ENCODE data around the gene ARHGEF1.
"Not testable (repeated sequence)": the region's sequence is repeated elsewhere in the genome, so short reads cannot be mapped to it uniquely, and the experiment has no call there.

The ARHGEF1 gene

GRCh38 chr19:41913538-41914423 lies 30.8 kb downstream of the ARHGEF1 start:
- no peak overlapping the region for H3K27ac ChIP-seq (ENCODE audit: low read length)
- TF ChIP-seq CTCF (IDR thresholded peaks at IDR 0.05; ENCODE audit: low read depth, low read length) (no peak), EZH2phosphoT487 (IDR thresholded peaks at IDR 0.05; ENCODE audit: low read depth) (no peak)
- H3K9ac ChIP-seq (ENCODE audit: low read length) = no peak overlapping the region
- no peaks in the 10 kb centered on the region for H3K4me1 ChIP-seq (ENCODE audit: low read length)
- no peaks in the 10 kb centered on the region for H3K27me3 ChIP-seq (ENCODE audit: low read depth, low read length)
- H3K36me3 ChIP-seq (replicated peaks; ENCODE audit: low read depth, low read length) = no peaks in the 10 kb centered on the region
- H2AFZ ChIP-seq (ENCODE audit: low read depth, low read length) = no peak overlapping the region
- no peak overlapping the region for H3K4me3 ChIP-seq (ENCODE audit: low read length)
- H3K79me2 ChIP-seq (ENCODE audit: low read length) = no peaks in the 10 kb centered on the region
- no peaks in the 10 kb centered on the region for H4K20me1 ChIP-seq (ENCODE audit: insufficient read depth, low read length)
- no peaks in the 10 kb centered on the region for H3K9me3 ChIP-seq (ENCODE audit: insufficient read depth, low read length)
- no peak overlapping the region for H3K4me2 ChIP-seq (ENCODE audit: low read length)

GRCh38 chr19:41914424-41914834 lies 31.4 kb downstream of the ARHGEF1 start:
- not testable (repeated sequence) for H4K20me1 ChIP-seq (ENCODE audit: insufficient read depth, low read length); H3K27ac ChIP-seq (ENCODE audit: low read length); H2AFZ ChIP-seq (ENCODE audit: low read depth, low read length); H3K4me2 ChIP-seq (ENCODE audit: low read length); H3K79me2 ChIP-seq (ENCODE audit: low read length); H3K4me1 ChIP-seq (ENCODE audit: low read length); H3K9me3 ChIP-seq (ENCODE audit: insufficient read depth, low read length); H3K27me3 ChIP-seq (ENCODE audit: low read depth, low read length); H3K9ac ChIP-seq (ENCODE audit: low read length); H3K4me3 ChIP-seq (ENCODE audit: low read length); H3K36me3 ChIP-seq (replicated peaks; ENCODE audit: low read depth, low read length)

- H3K9me3 ChIP-seq (ENCODE audit: insufficient read depth, low read length) = no peaks in the 10 kb centered on the region
- no peak overlapping the region for H3K4me2 ChIP-seq (ENCODE audit: low read length)
- no peaks in the 10 kb centered on the region for H3K27me3 ChIP-seq (ENCODE audit: low read depth, low read length)
- H3K9ac ChIP-seq (ENCODE audit: low read length) = no peak overlapping the region
- H4K20me1 ChIP-seq (ENCODE audit: insufficient read depth, low read length) = no peaks in the 10 kb centered on the region
- H3K79me2 ChIP-seq (ENCODE audit: low read length) = no peaks in the 10 kb centered on the region
- no peak overlapping the region for H2AFZ ChIP-seq (ENCODE audit: low read depth, low read length)
- TF ChIP-seq EZH2phosphoT487 (IDR thresholded peaks at IDR 0.05; ENCODE audit: low read depth) (no peak), CTCF (IDR thresholded peaks at IDR 0.05; ENCODE audit: low read depth, low read length) (no peak)
- no peaks in the 10 kb centered on the region for H3K4me1 ChIP-seq (ENCODE audit: low read length)
- no peak overlapping the region for H3K27ac ChIP-seq (ENCODE audit: low read length)
- no peak overlapping the region for H3K4me3 ChIP-seq (ENCODE audit: low read length)
- no peaks in the 10 kb centered on the region for H3K36me3 ChIP-seq (replicated peaks; ENCODE audit: low read depth, low read length)
Measured at GRCh38 chr19:41915021-41915775, 32.2 kb downstream of the ARHGEF1 start.

- TF ChIP-seq CTCF (IDR thresholded peaks at IDR 0.05; ENCODE audit: low read depth, low read length) = no peak
- no peak for TF ChIP-seq EZH2phosphoT487 (IDR thresholded peaks at IDR 0.05; ENCODE audit: low read depth)
- H3K9ac ChIP-seq (ENCODE audit: low read length) = no peak overlapping the region
- no peak overlapping the region for H3K27ac ChIP-seq (ENCODE audit: low read length)
- H3K4me1 ChIP-seq (ENCODE audit: low read length) = no peaks in the 10 kb centered on the region
- no peak overlapping the region for H3K4me3 ChIP-seq (ENCODE audit: low read length)
- H3K36me3 ChIP-seq (replicated peaks; ENCODE audit: low read depth, low read length) = no peaks in the 10 kb centered on the region
- no peak overlapping the region for H3K4me2 ChIP-seq (ENCODE audit: low read length)
- H3K9me3 ChIP-seq (ENCODE audit: insufficient read depth, low read length) = no peaks in the 10 kb centered on the region
- H3K79me2 ChIP-seq (ENCODE audit: low read length) = no peaks in the 10 kb centered on the region
- no peak overlapping the region for H2AFZ ChIP-seq (ENCODE audit: low read depth, low read length)
- no peaks in the 10 kb centered on the region for H3K27me3 ChIP-seq (ENCODE audit: low read depth, low read length)
- H4K20me1 ChIP-seq (ENCODE audit: insufficient read depth, low read length) = no peaks in the 10 kb centered on the region
Measured at GRCh38 chr19:41915776-41916414, 32.9 kb downstream of the ARHGEF1 start.

All from OCI-LY3 (cell line).